ENCODE measurements around the gene PRKAR1B.
"Not testable (repeated sequence)": the region's sequence is repeated elsewhere in the genome, so short reads cannot be mapped to it uniquely, and the experiment has no call there.

- TF ChIP-seq ZNF274 (IDR thresholded peaks at IDR 0.05; ENCODE audit: low read depth, low read length); YY1 (IDR thresholded peaks at IDR 0.05; ENCODE audit: insufficient read depth, insufficient read length): not testable (repeated sequence)
Measured at GRCh38 chr7:635687-636382, 91.2 kb downstream of the PRKAR1B start.

Data from NT2/D1 (cell line).